Central memory CD8-positive, alpha-beta T cell (primary cell): ENCODE data around the gene DAAM2.

Experiments used
- ATAC-seq: fragments of 150-1000 bp; cut with Tn5 transposase; replicated peaks from 2 replicates; pipeline ENCODE4 v1.10.0; 2022; ENCODE audit warnings: mild to moderate bottlenecking, moderate FRiP score, moderate number of reproducible peaks; ENCODE audit not compliant: poor library complexity, severe bottlenecking; ENCODE audit errors: extremely low read depth
- DNase-seq, 2 donors: peaks; one replicate each; pipeline ENCODE4 v3.0.0; 2021; ENCODE audit warnings: low spot score in 2 of 2
- H3K27ac Mint-ChIP-seq: one replicate; pipeline ENCODE4 v1.8.0; 2022; ENCODE audit warnings: low read depth, mild to moderate bottlenecking, moderate library complexity, mixed read lengths
- H3K27me3 Mint-ChIP-seq: one replicate; pipeline ENCODE4 v1.8.0; 2022; ENCODE audit warnings: mixed read lengths
- H3K36me3 Mint-ChIP-seq: one replicate; pipeline ENCODE4 v1.8.0; 2022; ENCODE audit warnings: mild to moderate bottlenecking, moderate library complexity, mixed read lengths; ENCODE audit not compliant: insufficient read depth
- H3K4me1 Mint-ChIP-seq: one replicate; pipeline ENCODE4 v1.8.0; 2022; ENCODE audit warnings: mixed read lengths
- H3K4me3 Mint-ChIP-seq: one replicate; pipeline ENCODE4 v1.8.0; 2022; ENCODE audit warnings: mild to moderate bottlenecking, moderate library complexity, mixed read lengths
- H3K9me3 Mint-ChIP-seq: one replicate; pipeline ENCODE4 v1.8.0; 2022; ENCODE audit warnings: mixed read lengths

The DAAM2 gene

GRCh38 chr6:39848171-39848570 is 56.0 kb downstream of the DAAM2 start:
- H3K27me3 Mint-ChIP-seq: peaks cover 31% of the 10 kb centered on the region
- DNase-seq (no peak), ATAC-seq (no peak)
- no peaks in the 10 kb centered on the region for H3K9me3 Mint-ChIP-seq
- no peaks in the 10 kb centered on the region for H3K36me3 Mint-ChIP-seq
- no peaks in the 10 kb centered on the region for H3K4me1 Mint-ChIP-seq
- no peak overlapping the region for H3K4me3 Mint-ChIP-seq
- H3K27ac Mint-ChIP-seq: no peak overlapping the region

DNA sequence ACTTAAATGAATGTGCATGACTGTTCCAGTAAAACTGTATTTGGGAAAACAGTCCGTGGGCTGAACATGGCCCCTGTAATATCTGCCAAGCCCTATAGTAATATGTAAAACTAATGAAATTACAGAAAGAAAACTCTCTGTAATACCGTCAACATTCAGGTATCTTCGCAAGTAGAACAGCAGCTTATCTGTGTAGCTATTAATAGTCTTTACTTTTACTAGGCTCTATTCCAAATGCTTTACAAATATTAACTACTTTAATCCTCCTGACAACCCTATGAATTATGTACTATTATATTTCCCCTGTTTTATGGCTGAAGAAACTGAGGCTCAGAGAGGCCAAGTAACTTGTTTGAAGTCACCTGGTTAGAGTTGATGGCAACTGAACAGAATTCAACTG is 57.1 kb downstream of the DAAM2 start:
- DNase-seq (no peak), ATAC-seq (no peak)
- H3K4me3 Mint-ChIP-seq: no peak overlapping the region
- H3K9me3 Mint-ChIP-seq: no peaks in the 10 kb centered on the region
- H3K4me1 Mint-ChIP-seq: no peaks in the 10 kb centered on the region
- peaks cover 31% of the 10 kb centered on the region for H3K27me3 Mint-ChIP-seq
- no peaks in the 10 kb centered on the region for H3K36me3 Mint-ChIP-seq
- no peak overlapping the region for H3K27ac Mint-ChIP-seq

DNA sequence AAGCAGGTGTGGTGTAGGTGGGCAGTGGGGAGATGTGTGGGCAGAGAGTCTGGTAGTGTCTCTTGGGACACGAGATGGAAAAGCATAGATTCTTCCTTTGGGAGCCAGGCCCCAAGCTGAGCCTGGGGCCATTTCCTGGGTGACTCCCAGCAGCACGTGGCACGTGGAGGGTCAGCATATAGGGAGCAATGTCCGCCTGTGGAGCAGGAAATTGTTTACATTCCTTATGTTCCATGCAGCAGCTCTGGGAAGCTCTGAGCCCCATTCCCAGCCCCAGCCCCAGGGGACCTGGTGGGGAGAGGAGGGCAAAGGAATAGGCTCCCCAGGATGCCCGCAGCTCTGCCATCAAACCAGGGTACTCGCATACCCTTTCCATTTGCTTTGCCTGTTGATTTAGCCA is 57.6 kb downstream of the DAAM2 start:
- no peak for ATAC-seq
- H3K27me3 Mint-ChIP-seq: peaks cover 31% of the 10 kb centered on the region
- no peak overlapping the region for H3K4me3 Mint-ChIP-seq
- no peaks in the 10 kb centered on the region for H3K4me1 Mint-ChIP-seq
- H3K9me3 Mint-ChIP-seq: no peaks in the 10 kb centered on the region
- DNase-seq: no peak
- H3K36me3 Mint-ChIP-seq: no peaks in the 10 kb centered on the region
- no peak overlapping the region for H3K27ac Mint-ChIP-seq

- H3K27ac Mint-ChIP-seq: no peak overlapping the region
- H3K9me3 Mint-ChIP-seq: no peaks in the 10 kb centered on the region
- DNase-seq (no peak), ATAC-seq (no peak)
- H3K36me3 Mint-ChIP-seq: no peaks in the 10 kb centered on the region
- peaks cover 31% of the 10 kb centered on the region for H3K27me3 Mint-ChIP-seq
- no peak overlapping the region for H3K4me3 Mint-ChIP-seq
- H3K4me1 Mint-ChIP-seq: no peaks in the 10 kb centered on the region
These were observed 58.6 kb downstream of the DAAM2 start for GRCh38 chr6:39850736-39851297.

- H3K27me3 Mint-ChIP-seq: peaks cover 31% of the 10 kb centered on the region
These were observed 59.2 kb downstream of the DAAM2 start for GRCh38 chr6:39851331-39851730.

DNA sequence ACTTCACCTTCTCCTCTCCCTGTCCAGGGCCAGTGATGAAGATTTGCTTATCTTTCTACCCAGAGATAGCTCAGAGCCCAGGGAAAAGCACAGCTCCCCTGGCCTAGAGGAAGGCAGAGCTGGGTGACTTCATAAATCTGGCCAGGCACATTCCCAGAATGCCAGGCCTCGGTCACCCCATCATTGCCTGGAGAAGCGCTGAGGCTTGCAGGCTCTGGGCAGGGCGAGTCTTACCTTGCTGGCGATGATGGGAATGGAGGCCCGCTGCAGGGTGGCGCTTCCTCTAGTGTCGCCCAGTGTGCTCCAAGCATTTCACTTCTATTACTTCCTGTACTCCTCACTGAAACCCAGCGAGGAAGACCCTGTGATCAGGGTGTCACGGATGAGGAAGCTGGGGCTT is 60.1 kb downstream of the DAAM2 start:
- Mint-ChIP-seq H3K36me3 (no peaks in the 10 kb centered on the region), H3K27me3 (peaks cover 37% of the 10 kb centered on the region), H3K27ac (no peak overlapping the region), H3K4me3 (no peak overlapping the region), H3K4me1 (no peaks in the 10 kb centered on the region), H3K9me3 (no peaks in the 10 kb centered on the region)
- ATAC-seq (no peak), DNase-seq (no peak)

More at GRCh38 chr6:39851331-39851730, 59.2 kb downstream of the DAAM2 start:
- no peaks in the 10 kb centered on the region for H3K4me1 Mint-ChIP-seq
- ATAC-seq: no peak
- H3K4me3 Mint-ChIP-seq: no peak overlapping the region
- H3K9me3 Mint-ChIP-seq: no peaks in the 10 kb centered on the region
- H3K27ac Mint-ChIP-seq: no peak overlapping the region
- DNase-seq: no peak
- H3K36me3 Mint-ChIP-seq: no peaks in the 10 kb centered on the region

GRCh38 chr6:39853604-39854003 is 61.4 kb downstream of the DAAM2 start:
- no peak overlapping the region for H3K27ac Mint-ChIP-seq
- H3K27me3 Mint-ChIP-seq: peaks cover 42% of the 10 kb centered on the region
- no peak overlapping the region for H3K4me3 Mint-ChIP-seq
- no peaks in the 10 kb centered on the region for H3K36me3 Mint-ChIP-seq
- DNase-seq (no peak), ATAC-seq (no peak)
- H3K9me3 Mint-ChIP-seq: no peaks in the 10 kb centered on the region
- no peaks in the 10 kb centered on the region for H3K4me1 Mint-ChIP-seq

- no peak overlapping the region for H3K27ac Mint-ChIP-seq
- no peak overlapping the region for H3K4me3 Mint-ChIP-seq
- no peak for DNase-seq
- H3K36me3 Mint-ChIP-seq: no peaks in the 10 kb centered on the region
- no peaks in the 10 kb centered on the region for H3K9me3 Mint-ChIP-seq
- no peak for ATAC-seq
- H3K4me1 Mint-ChIP-seq: no peaks in the 10 kb centered on the region
- H3K27me3 Mint-ChIP-seq: peaks cover 48% of the 10 kb centered on the region
These were observed 63.3 kb downstream of the DAAM2 start for GRCh38 chr6:39855356-39855995.

- Mint-ChIP-seq H3K4me3 (no peak overlapping the region), H3K4me1 (no peaks in the 10 kb centered on the region), H3K27ac (no peak overlapping the region), H3K36me3 (no peaks in the 10 kb centered on the region), H3K27me3 (peaks cover 50% of the 10 kb centered on the region), H3K9me3 (no peaks in the 10 kb centered on the region)
- no peak for ATAC-seq
- DNase-seq: no peak
These were observed 66.8 kb downstream of the DAAM2 start for GRCh38 chr6:39859025-39859424.

DNA sequence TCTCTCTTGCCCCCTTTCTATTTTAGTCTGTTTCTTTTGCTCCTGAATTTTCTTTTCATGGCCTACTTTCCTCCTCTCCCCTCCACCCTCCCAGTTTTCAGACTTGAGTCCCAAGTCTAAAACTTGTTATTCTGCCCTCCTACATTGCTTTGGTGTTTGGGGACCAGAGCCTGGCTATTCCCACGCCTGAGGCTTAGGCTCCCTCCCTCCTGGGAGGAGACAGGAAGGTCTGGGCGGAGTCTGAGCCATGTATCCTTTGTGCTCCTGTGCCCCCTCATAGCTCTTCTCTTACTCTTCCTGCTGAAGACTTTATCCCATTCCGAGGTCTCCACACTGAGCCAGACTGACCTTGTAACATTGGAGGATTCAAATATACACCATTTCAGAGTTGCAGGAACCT is 69.5 kb downstream of the DAAM2 start:
- no peak for DNase-seq
- Mint-ChIP-seq H3K27ac (no peak overlapping the region), H3K36me3 (no peaks in the 10 kb centered on the region), H3K4me1 (no peaks in the 10 kb centered on the region), H3K27me3 (peaks cover 61% of the 10 kb centered on the region), H3K9me3 (no peaks in the 10 kb centered on the region), H3K4me3 (no peak overlapping the region)
- ATAC-seq: no peak

DNA sequence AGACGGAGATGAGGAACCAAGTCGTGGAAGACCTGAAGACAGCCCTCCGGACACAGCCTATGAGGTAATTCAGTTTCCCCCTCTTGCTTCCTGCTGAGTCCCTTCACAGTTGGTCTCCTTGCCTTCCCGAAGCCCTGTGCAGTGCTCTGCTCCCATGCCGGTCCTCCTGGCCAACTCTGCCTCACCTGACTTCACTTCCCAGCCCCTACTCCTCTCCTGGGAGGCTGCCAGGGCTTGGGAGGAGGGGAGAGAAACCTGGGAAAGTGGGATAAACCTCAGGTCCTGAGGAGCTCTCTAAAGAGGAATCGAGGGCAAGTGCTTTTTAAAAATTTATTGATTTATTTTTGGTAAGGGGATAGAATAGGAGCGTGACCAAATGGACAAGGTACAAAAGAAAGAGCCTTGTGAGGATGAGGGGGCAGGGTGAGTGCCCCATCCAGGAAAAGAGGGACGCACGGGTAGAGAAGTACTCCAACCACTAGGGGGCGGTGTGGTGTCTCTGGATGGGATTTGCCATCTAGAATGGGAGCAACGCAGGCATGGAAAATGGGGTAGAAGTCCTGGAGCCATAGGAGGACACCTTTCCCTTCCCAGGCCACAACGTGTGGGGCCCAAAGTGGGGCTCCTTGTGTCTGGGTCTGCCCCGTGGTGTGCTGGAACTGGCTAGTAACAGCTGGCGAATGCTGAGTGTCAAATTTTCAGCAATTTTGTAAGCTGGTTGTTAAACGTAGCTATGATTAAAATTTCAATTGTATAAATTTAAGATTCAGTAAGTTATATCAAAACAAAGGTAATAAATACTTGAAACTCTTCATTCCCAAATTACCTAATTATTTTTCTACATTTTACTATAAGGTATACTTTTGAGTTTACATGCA is 73.1 kb downstream of the DAAM2 start:
- H3K36me3 Mint-ChIP-seq: no peaks in the 10 kb centered on the region
- peak in 1 of 2 donors; percentile 21 for DNase-seq
- H3K9me3 Mint-ChIP-seq: no peaks in the 10 kb centered on the region

DNA sequence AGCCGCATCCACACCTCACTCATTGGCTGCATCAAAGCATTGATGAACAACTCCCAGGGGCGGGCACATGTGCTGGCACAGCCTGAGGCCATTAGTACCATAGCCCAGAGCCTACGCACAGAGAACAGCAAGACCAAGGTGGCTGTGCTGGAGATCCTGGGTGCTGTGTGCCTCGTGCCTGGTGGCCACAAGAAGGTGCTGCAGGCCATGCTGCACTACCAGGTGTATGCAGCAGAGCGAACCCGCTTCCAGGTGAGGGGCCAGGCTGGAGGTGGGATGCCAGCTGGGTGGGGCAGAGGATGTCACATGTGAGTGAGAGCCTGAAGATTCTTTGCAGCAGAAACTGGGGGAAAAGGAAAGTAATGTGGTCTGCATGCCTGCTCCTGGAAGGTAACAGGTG is 75.4 kb downstream of the DAAM2 start:
- DNase-seq: no peak

More for the DNA sequence above, 73.1 kb downstream of the DAAM2 start:
- ATAC-seq: no peak
- no peak overlapping the region for H3K4me3 Mint-ChIP-seq
- no peaks in the 10 kb centered on the region for H3K4me1 Mint-ChIP-seq
- peaks cover 48% of the 10 kb centered on the region for H3K27me3 Mint-ChIP-seq
- no peak overlapping the region for H3K27ac Mint-ChIP-seq

GRCh38 chr6:39870950-39871349 is 78.8 kb downstream of the DAAM2 start:
- Mint-ChIP-seq H3K36me3 (no peaks in the 10 kb centered on the region), H3K27ac (no peak overlapping the region), H3K4me3 (no peak overlapping the region), H3K4me1 (no peaks in the 10 kb centered on the region), H3K9me3 (no peaks in the 10 kb centered on the region), H3K27me3 (peaks cover 13% of the 10 kb centered on the region)
- ATAC-seq (no peak), DNase-seq (no peak)

More for the DNA sequence above, 75.4 kb downstream of the DAAM2 start:
- Mint-ChIP-seq H3K4me3 (no peak overlapping the region), H3K27me3 (peaks cover 35% of the 10 kb centered on the region), H3K4me1 (no peaks in the 10 kb centered on the region), H3K27ac (no peak overlapping the region), H3K9me3 (no peaks in the 10 kb centered on the region), H3K36me3 (no peaks in the 10 kb centered on the region)
- no peak for ATAC-seq
